GM18951 (cell line): ENCODE data around the gene LIPT2.

Source experiments
- POLR2A ChIP-seq: IDR thresholded peaks from 4 replicates; pipeline ENCODE4 v1.6.1; 2011; ENCODE audit warnings: mild to moderate bottlenecking; ENCODE audit not compliant: insufficient read length, insufficient read depth; ENCODE audit errors: extremely low read depth
- in situ Hi-C: fragments of 300-500 bp; cut with MboI; formaldehyde crosslinking; loops from one replicate; pipeline ENCODE4 v1.12.0; 2022; ENCODE audit warnings: low sequenced_read_pairs, mixed read lengths, inconsistent platforms; ENCODE audit not compliant: unreplicated experiment

Gene LIPT2

DNA sequence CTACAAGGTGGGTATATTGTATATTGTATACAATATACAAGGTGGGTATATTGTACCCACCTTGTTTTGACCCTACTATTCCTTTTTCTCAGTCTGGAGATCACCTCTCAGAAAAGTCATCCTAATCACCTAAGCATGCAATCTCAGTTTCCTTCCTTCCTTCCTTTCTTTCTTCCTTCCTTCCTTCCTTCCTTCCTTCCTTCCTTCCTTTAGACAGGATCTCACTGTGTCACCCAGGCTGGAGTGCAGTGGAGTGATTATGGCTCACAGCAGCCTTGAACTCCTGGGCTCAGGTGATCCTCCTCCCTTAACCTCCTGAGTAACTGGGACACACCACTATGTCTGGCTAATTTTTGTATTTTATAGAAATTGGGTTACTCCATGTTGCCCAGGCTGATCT lies 25.0 kb downstream of the LIPT2 start:
- no peak for TF ChIP-seq POLR2A
- in situ Hi-C loops, result no loop called here

DNA sequence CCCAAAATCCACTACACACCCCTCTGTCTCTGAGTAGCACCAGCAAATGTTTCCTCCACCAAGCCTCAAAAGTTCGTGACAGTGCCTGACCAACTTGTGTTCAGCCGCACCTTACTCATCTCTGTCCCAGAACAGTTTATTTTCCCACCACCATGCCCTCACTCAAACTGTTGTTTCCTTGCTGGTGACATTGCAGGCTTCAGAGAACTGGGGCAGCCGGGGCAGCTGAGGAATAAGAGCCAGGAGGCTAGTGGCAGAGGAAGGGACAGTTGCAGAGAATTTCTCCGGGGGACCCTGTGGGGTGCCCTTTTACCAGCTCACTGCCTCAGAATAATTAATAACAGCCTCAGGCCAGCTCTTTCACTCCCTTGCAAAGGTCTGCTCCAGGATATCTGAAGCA lies 25.5 kb downstream of the LIPT2 start:
- in situ Hi-C loops, result no loop called here
- TF ChIP-seq POLR2A, result no peak

DNA sequence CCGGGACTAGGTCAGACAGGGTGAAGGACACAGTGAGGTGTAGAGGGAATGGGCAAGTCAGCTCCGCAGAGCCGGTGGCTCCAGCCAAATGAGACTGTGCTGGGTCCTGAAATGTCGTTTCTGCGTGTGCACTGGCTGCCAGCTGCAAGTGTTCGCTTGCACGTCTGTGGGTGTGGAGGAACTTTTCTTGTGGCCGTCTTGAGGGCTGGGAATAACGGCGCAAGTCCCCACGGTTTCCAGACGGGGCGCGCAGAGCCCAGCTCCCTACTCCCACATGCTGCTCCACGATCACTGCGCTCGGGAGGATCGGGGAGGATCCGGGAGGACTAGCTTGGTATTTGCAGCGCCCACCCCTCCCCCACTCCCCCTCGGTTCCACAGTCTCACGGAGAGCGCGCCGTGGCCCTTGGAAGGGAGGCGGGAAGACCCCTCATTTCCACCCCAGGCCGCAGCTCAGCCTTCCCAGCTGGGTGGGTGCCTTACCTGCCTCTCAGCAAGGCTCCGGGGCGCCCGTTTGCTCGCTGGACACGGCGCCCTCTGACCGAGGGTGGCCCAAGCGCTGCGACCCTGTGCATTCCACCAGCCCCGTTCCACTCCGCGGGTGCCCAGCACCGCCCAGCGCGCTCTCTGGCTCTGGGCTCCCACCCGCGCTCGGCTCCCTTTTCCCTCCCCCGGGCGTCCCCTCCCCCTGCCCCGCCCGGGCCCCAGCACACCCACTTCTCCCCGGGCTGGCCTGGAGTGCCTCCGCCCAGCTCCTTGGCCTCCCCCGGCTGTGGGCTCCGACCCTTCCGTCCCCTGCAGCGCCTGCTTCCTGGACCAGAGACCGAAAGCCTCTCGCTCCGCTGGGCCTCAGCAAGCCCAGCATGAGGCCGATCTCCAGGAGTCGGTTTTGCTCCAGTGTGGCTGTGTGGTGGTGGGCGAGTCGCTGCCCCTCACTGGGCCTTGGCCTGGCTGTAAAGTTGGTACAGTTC lies 26.3 kb downstream of the LIPT2 start, which contains the start of gene KCNE3:
Gene KCNE3 (minus strand): TSS at position 634 of the 970 bp plus-strand sequence. CDS start 9,986 bp downstream, outside the sequence.
- TF ChIP-seq POLR2A, result no peak
- in situ Hi-C loops, result no loop called here

DNA sequence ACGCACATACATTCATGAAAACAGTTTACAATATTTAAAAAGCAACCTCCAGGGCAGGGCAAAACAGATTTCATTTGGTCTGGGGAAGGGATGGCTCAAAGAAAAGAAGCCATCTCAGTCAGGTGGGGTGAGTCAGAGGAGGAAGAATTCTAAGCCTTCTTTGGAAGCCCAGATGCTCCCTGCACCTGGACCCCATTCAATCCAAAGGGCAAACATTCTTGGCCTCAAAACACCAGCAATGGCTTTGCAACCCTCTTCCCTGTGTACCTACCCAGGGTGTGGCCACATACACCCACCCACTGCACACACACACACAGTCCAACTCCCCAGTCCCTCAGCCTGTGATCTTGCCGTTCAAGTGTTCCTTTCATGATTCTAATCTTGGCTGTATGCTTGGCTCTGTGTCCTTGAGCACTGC lies 28.2 kb downstream of the LIPT2 start:
- no peak for TF ChIP-seq POLR2A
- in situ Hi-C loops, result no loop called here

DNA sequence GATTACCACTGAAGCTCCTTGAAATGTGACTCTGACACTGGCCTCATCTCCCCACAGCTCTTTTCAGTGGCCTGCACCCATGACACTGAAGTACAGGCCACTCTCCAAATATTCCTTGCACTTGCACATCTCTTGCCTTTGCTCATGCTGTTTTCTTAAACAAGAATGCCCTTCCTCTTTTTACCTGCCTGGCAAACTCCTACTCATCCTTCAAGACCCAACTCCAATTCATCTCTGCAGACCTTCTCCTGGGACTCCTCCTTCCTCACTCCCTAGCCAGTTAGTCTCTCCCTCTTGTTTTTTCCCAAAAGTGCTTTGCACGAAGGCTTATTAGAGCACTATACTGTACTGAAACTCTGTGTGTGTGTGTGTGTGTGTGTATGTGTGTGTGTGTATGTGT lies 28.8 kb downstream of the LIPT2 start:
- no peak for TF ChIP-seq POLR2A
- in situ Hi-C loops, result no loop called here

DNA sequence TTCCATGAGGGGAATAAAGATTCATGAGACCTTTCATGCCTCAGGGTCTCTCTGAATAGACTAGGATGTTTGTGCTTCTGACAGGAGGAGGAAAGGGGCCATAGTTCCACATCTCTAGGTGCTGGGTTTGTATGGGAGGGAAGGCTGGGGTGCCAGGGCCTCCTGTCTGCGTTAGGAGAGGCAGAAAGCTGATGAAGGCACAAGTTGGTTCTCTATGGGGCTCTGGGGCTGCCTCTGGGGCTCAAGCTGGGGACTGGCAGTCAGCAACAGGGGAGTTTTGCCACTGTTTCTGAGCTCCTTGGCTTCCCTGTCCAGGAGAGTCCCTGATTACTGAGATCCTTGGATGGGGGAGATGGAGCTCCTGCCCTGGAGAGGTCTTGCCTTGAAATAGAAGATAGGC lies 30.3 kb downstream of the LIPT2 start:
- in situ Hi-C loops, result no loop called here
- no peak for TF ChIP-seq POLR2A

DNA sequence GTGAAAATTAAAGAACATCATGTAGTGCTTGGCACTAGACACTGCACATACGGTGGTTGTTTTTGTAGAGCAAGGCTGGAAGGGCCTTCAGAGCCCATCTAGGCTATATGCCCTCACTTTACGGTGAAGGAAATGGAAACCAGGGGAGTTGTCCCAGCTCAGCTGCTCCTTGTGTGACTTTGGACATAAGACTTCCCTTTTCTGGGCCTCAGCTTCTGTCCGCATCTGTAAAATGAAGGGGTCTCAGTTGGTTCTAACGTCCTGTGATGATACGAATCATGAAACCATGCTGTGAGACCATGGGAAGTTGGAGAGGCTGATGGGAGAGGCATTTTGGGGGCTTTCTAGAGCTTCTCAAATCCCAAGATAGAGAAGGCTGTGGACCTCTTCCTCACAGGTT lies 30.9 kb downstream of the LIPT2 start:
- in situ Hi-C loops, result no loop called here
- no peak for TF ChIP-seq POLR2A

DNA sequence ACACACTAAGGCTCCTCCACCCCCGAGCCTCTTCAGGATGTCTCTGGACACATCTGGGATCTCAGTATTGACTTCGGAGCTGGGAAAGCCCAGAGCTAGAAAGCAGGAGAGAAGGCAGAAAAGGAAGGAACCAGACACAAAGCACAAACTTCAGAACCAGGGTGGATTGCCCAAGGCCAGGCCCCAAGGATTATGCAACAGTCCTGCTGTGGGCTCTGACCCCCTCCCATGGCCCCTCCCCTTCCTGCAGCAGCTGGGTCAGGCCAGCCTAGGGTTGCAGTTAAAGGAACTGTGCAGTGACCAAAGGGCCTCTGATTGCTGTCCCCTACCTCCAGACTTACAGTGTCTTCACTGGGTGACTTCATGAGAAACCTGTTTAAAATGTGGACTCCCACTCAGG lies 31.5 kb downstream of the LIPT2 start:
- no peak for TF ChIP-seq POLR2A
- in situ Hi-C loops, result no loop called here

DNA sequence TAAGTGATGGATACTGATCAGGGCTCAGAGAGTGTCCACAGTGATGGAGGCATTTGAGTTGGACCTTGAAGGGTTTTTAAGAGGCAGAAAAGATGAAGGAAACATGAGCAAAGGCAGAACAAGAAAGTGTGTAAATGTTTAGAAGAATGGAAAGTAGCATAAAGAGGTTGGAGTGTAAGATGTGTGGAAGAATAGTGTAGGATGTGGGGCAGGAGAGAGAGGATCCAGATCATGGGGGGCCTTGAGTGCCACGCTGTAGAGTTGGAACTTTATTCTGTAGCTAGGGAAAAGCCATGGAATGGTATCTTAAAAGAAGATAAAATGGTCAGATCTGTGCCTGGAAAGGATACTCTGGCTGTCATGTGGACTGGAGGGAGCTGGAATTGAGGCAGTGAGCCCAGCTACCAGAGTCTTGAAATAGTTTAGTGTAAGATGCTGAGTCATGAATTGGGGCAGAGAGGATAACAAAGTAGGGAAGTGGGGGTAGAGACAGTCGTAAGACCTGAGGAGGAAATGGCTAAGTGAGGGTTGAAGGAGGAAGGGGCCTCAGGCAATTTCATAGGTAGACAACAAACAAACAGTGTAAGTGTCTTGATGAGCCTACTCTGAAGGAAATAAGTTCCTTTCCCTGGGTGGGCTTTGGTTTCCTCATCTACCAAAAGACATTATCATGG lies 32.9 kb downstream of the LIPT2 start:
- in situ Hi-C loops, result no loop called here
- TF ChIP-seq POLR2A, result no peak

DNA sequence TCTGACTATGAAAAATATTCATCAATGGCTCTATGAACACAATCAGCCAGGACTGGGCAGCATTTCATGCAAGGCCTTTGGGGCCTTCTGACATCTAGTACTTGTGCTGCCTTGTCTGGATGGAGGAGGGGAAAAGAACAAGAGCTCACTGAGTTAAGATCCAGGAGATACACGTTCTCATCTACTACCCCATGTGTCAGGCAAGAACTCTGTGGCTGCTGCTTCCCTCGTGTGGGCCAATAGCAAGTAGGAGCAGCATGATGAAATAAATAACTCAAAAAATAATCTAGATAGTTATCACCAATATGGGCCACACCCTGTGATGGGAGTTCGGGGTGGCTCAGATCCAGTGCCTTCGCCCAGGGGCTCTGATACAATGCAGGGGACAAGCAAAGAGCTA lies 33.5 kb downstream of the LIPT2 start:
- no peak for TF ChIP-seq POLR2A
- in situ Hi-C loops, result no loop called here

DNA sequence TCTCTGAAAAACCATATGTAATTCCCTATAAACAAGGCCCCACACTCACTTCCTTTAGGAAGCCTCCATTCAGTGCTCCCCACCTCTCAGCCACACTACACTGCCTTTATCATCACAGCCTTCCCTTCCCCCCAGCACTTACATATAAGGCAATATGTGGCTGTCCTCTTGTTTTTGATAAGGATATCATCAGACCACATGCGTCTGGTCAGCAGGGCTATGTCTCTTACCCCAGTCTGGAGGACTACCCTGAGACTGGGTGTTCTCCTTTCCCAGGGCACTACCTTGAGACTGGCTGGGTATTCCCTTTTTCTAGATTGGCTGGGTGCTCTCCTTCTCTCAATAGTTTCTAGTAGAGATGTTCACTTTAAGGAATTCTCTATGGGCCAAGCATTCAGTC lies 33.9 kb downstream of the LIPT2 start:
- in situ Hi-C loops, result loop anchor here (10.0 kb wide), 1 partner anchor 105 kb away; no protein-coding TSS in a partner anchor

DNA sequence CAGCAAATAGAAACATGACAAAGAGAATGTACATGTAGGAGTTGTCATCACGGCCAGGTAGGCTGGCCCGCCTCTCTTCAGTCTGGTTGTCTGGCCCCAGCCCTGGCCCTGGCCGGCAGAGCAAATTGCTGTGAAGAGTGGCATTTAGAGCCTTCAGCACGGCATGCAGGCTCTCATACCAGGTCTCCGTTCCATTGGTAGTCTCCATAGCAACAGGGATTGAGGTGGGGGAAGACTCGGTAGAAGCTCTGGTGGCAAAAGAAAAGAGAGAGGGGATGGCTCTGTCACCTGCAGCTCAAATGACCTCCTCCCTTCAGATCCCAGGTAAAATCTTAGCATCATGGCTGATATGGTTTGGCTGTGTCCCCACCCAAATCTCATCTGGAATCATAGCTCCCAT lies 36.2 kb downstream of the LIPT2 start:
- no peak for TF ChIP-seq POLR2A
- in situ Hi-C loops, result loop anchor here (10.0 kb wide), 1 partner anchor 107 kb away; no protein-coding TSS in a partner anchor

More for the DNA sequence above, 33.9 kb downstream of the LIPT2 start:
- no peak for TF ChIP-seq POLR2A

DNA sequence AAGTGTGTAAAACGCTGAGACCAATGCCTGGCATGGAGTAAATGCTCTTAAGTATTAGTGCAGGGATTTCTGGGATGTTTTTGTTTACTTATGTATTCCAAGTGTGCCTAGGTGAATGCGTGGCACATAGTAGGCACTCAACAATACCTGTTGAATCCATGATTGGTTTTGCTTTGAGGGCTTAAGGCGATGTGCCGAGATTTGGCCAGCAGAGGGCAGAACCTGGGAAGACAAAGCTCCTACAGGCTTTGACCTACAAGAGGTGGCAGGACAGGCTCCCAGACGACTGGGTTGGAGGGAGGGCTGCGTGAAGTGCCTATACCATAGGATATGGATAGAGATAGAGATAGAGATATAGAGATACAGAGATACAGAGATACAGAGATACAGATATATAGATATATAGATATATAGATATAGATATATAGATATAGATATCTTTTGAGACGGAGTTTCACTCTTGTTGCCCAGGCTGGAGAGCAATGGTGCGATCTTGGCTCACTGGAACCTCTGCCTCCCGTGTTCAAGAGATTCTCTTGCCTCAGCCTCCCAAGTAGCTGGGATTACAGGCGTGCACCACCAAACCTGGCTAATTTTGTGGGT lies 40.0 kb downstream of the LIPT2 start:
- TF ChIP-seq POLR2A, result no peak

More for the DNA sequence above, 40.0 kb downstream of the LIPT2 start:
- in situ Hi-C loops, result loop anchor here (10.0 kb wide), 1 partner anchor 111 kb away; no protein-coding TSS in a partner anchor
